ENCODE results near the gene MFSD11. TPM values are rescaled to one million over a fixed set of nuclear protein-coding genes. Genes with fewer than 3 reads are reported as not detected.
A peak's percentile ranks its signal among the peaks of the same experiment; 100 is the strongest.

MFSD11 gene
- total RNA-seq, 1 experiment from 2014 or later = 42.3 TPM

DNA sequence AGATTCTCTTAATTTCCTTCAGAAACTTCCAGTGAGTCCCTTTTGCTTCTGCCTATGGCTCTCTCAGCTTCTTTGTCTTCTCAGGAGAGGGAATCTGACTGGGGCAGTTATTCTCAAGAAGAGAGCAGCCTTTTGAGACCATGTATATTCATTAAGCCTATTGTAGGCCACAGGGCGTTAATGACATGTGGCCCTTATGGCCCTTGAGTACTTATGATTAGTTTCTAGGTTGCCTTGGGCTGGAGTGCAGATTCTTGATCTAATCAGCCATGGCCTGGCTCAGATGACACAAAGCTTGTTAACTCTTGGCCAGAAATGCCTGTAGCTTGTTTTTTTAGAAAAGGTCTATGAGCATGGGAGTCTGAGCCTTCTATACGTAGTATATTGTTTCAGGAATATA lies 17.4 kb downstream of the MFSD11 start:
- no peaks in the 10 kb centered on the region for H3K9me3 ChIP-seq (ENCODE audit: control insufficient read depth, insufficient read depth, low read depth, low read length)
- intact Hi-C loops (cut with micrococcal nuclease; ENCODE audit: unreplicated experiment) = no loop called here
- ChIA-PET POLR2A (interaction anchor here (0.6 kb wide), 1 partner anchor 52 kb away, joined by 5 read pairs; no protein-coding TSS in a partner anchor), CTCF (no interaction called here)
- no peaks in the 10 kb centered on the region for H3K27me3 ChIP-seq (ENCODE audit: control insufficient read depth, insufficient read depth, low read length)
- BruUV-seq (replicated peaks) = no TSS peak
- in situ Hi-C loops (cut with HindIII; ENCODE audit: low pct_unique_long_range_greater_than_20kb, low sequenced_read_pairs) = no loop called here
- H3K4me3 ChIP-seq (ENCODE audit: low read depth in 2 of 2, low read length in 2 of 2) = no peak overlapping the region
- H3K27ac ChIP-seq (ENCODE audit: low read length) = no peak overlapping the region
- 0 out of 2 replicates have a peak, but pooled peaks have one; percentile 42 for ATAC-seq
- DNase-seq (ENCODE audit: low read depth, low spot score) = no peak
- no peaks in the 10 kb centered on the region; the same call in 1 of the 2 replicates for H3K36me3 ChIP-seq (ENCODE audit: control insufficient read depth, insufficient read depth, low read length)
- H3K4me1 ChIP-seq (ENCODE audit: control insufficient read depth, insufficient read depth, low read length) = no peaks in the 10 kb centered on the region
- TF ChIP-seq SIN3A (IDR thresholded peaks at IDR 0.05; ENCODE audit: borderline replicate concordance, insufficient read depth, low read depth, low read length) (no peak), POLR2AphosphoS5 (IDR thresholded peaks at IDR 0.05; ENCODE audit: low read depth, low read length) (no peak), CTCF (IDR thresholded peaks at IDR 0.05) (no peak), TCF7L2 (IDR thresholded peaks at IDR 0.05; ENCODE audit: low read depth, low read length) (no peak)
- TF ChIP-seq, protein P1, sequence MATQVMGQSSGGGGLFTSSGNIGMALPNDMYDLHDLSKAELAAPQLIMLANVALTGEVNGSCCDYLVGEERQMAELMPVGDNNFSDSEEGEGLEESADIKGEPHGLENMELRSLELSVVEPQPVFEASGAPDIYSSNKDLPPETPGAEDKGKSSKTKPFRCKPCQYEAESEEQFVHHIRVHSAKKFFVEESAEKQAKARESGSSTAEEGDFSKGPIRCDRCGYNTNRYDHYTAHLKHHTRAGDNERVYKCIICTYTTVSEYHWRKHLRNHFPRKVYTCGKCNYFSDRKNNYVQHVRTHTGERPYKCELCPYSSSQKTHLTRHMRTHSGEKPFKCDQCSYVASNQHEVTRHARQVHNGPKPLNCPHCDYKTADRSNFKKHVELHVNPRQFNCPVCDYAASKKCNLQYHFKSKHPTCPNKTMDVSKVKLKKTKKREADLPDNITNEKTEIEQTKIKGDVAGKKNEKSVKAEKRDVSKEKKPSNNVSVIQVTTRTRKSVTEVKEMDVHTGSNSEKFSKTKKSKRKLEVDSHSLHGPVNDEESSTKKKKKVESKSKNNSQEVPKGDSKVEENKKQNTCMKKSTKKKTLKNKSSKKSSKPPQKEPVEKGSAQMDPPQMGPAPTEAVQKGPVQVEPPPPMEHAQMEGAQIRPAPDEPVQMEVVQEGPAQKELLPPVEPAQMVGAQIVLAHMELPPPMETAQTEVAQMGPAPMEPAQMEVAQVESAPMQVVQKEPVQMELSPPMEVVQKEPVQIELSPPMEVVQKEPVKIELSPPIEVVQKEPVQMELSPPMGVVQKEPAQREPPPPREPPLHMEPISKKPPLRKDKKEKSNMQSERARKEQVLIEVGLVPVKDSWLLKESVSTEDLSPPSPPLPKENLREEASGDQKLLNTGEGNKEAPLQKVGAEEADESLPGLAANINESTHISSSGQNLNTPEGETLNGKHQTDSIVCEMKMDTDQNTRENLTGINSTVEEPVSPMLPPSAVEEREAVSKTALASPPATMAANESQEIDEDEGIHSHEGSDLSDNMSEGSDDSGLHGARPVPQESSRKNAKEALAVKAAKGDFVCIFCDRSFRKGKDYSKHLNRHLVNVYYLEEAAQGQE (IDR thresholded peaks at IDR 0.05; ENCODE audit: insufficient read depth in 1 of 2, low read depth in 2 of 2, low read length in 1 of 2) = no peak

GRCh38 chr17:76757256-76757655 lies 19.3 kb downstream of the MFSD11 start:
- BruUV-seq (replicated peaks) = no TSS peak
- Histone ChIP-seq H3K4me3 (ENCODE audit: low read depth in 2 of 2, low read length in 2 of 2) (no peak overlapping the region), H3K27me3 (ENCODE audit: control insufficient read depth, insufficient read depth, low read length) (no peaks in the 10 kb centered on the region), H3K9me3 (ENCODE audit: control insufficient read depth, insufficient read depth, low read depth, low read length) (no peaks in the 10 kb centered on the region), H3K36me3 (ENCODE audit: control insufficient read depth, insufficient read depth, low read length) (no peaks in the 10 kb centered on the region; the same call in 1 of the 2 replicates), H3K4me1 (ENCODE audit: control insufficient read depth, insufficient read depth, low read length) (no peaks in the 10 kb centered on the region), H3K27ac (ENCODE audit: low read length) (no peak overlapping the region)
- intact Hi-C loops (cut with micrococcal nuclease; ENCODE audit: unreplicated experiment) = no loop called here
- in situ Hi-C loops (cut with HindIII; ENCODE audit: low pct_unique_long_range_greater_than_20kb, low sequenced_read_pairs) = no loop called here
- ChIA-PET CTCF (no interaction called here), POLR2A (interaction anchor here (0.7 kb wide), 1 partner anchor 17 kb away, joined by 4 read pairs; no protein-coding TSS in a partner anchor)
- no peak for ATAC-seq
- no peak for DNase-seq (ENCODE audit: low read depth, low spot score)
- no peak for TF ChIP-seq SIN3A (IDR thresholded peaks at IDR 0.05; ENCODE audit: borderline replicate concordance, insufficient read depth, low read depth, low read length)
- no peak for TF ChIP-seq TCF7L2 (IDR thresholded peaks at IDR 0.05; ENCODE audit: low read depth, low read length)
- TF ChIP-seq, protein P1 (IDR thresholded peaks at IDR 0.05; ENCODE audit: insufficient read depth in 1 of 2, low read depth in 2 of 2, low read length in 1 of 2) = no peak
- TF ChIP-seq CTCF (IDR thresholded peaks at IDR 0.05) = no peak
- no peak for TF ChIP-seq POLR2AphosphoS5 (IDR thresholded peaks at IDR 0.05; ENCODE audit: low read depth, low read length)

Measured in Panc1 (cell line).